HepG2 (cell line): ENCODE results near the gene NKAIN2. TPM values are rescaled to one million over a fixed set of nuclear protein-coding genes. Genes with fewer than 3 reads are reported as not detected.

Experiments
- ATAC-seq: fragments of 200-7000 bp; cut with Tn5 transposase; 3 replicates; pipeline ENCODE4 v1.9.1; 2020; ENCODE audit warnings: mild to moderate bottlenecking, moderate library complexity
- BruUV-seq: library from RNA; stranded (reverse); fragments of 400-500 nt; replicated peaks from 2 replicates; lab custom pipeline; 2021; lab: Mats Ljungman, UMichigan
- CTCF ChIA-PET: fragments of 300-600 bp; formaldehyde crosslinking; extraction: SDS; loops from one replicate; lab custom pipeline; 2021; ENCODE audit warnings: low total read pairs, inconsistent platforms, low intra/inter-chr PET ratio; lab: Yijun Ruan, JAX
- POLR2A ChIA-PET: fragments of 350-600 bp; sonication (Branson Sonifier 250); formaldehyde crosslinking; loops from one replicate; lab custom pipeline; 2020; ENCODE audit warnings: antibody characterized with exemption, inconsistent platforms; lab: Yijun Ruan, JAX
- DNase-seq: peaks from one replicate; pipeline ENCODE4 v3.0.0-alpha.2; 2015; ENCODE audit warnings: low spot score
- FAIRE-seq: peaks from 3 replicates; lab custom pipeline; 2011; peaks lifted over from hg19 to GRCh38; lab: Jason Lieb, UNC
- H2AFZ ChIP-seq: one replicate; pipeline ENCODE4 v1.6.1; 2011; ENCODE audit warnings: low read length, inconsistent platforms
- H3K27ac ChIP-seq: fragments of 300-600 bp; 3 replicates; pipeline ENCODE4 v1.8.0; 2011; ENCODE audit warnings: mixed run types, mild to moderate bottlenecking, mixed read lengths, low read length, inconsistent platforms; ENCODE audit not compliant: insufficient read depth; ENCODE audit errors: extremely low read length
- H3K27me3 ChIP-seq, 2 experiments: fragments of 200-600 bp in 1 of 2; 2 replicates in 1 of 2; 3 replicates in 1 of 2; pipeline versions ENCODE4 v1.6.0 to v1.8.0; 2011; ENCODE audit warnings: low read length in 2 of 2, mild to moderate bottlenecking in 2 of 2, moderate library complexity in 2 of 2, inconsistent platforms in 1 of 2; ENCODE audit not compliant: insufficient read depth in 2 of 2, control insufficient read depth in 1 of 2
- H3K36me3 ChIP-seq, 2 experiments: fragments of 200-600 bp in 1 of 2; replicated peaks in 1 of 2; 2 replicates in 1 of 2; 3 replicates in 1 of 2; pipeline versions ENCODE4 v1.5.1 to v1.8.0; 2011; ENCODE audit warnings: low read length in 2 of 2, inconsistent platforms in 1 of 2; ENCODE audit not compliant: insufficient read depth in 2 of 2, control insufficient read depth in 1 of 2
- H3K4me1 ChIP-seq: 2 replicates; pipeline ENCODE4 v1.5.1; 2012; ENCODE audit warnings: low read length, inconsistent platforms; ENCODE audit not compliant: insufficient read depth
- H3K4me2 ChIP-seq: 2 replicates; pipeline ENCODE4 v1.6.0; 2011; ENCODE audit warnings: low read depth, low read length, inconsistent platforms
- H3K4me3 ChIP-seq, 3 experiments: fragments of 200-600 bp in 1 of 3; sonication (generic), shearing (Covaris generic) in 1 of 3; replicated peaks in 1 of 3; 2 replicates each; pipeline ENCODE4 v1.5.1; 2011 to 2016; ENCODE audit warnings: low read length in 3 of 3, inconsistent platforms in 2 of 3, low read depth in 2 of 3, mild to moderate bottlenecking in 2 of 3, control low read depth in 1 of 3, mixed read lengths in 1 of 3; ENCODE audit not compliant: insufficient read depth in 1 of 3
- H3K79me2 ChIP-seq: one replicate; pipeline ENCODE4 v1.6.1; 2011; ENCODE audit warnings: low read length, inconsistent platforms; ENCODE audit not compliant: insufficient read depth
- H3K9ac ChIP-seq: 2 replicates; pipeline ENCODE4 v1.6.0; 2011; ENCODE audit warnings: mild to moderate bottlenecking, low read depth, low read length, inconsistent platforms; ENCODE audit not compliant: insufficient read depth
- H3K9me3 ChIP-seq: 2 replicates; pipeline ENCODE4 v1.5.1; 2012; ENCODE audit warnings: mild to moderate bottlenecking, low read length
- H4K20me1 ChIP-seq: 2 replicates; pipeline ENCODE4 v1.6.0; 2011; ENCODE audit warnings: inconsistent platforms, mild to moderate bottlenecking, low read length, moderate library complexity; ENCODE audit not compliant: insufficient read depth
- AKNA ChIP-seq: sonication (generic); formaldehyde crosslinking; IDR thresholded peaks from 2 replicates; pipeline ENCODE4 v1.4.0; 2020; ENCODE audit warnings: missing genetic modification reagents, borderline replicate concordance
- E2F2 ChIP-seq: sonication (generic); formaldehyde crosslinking; IDR thresholded peaks from 2 replicates; pipeline ENCODE4 v1.4.0; 2020; ENCODE audit warnings: missing genetic modification reagents, borderline replicate concordance
- KLF12 ChIP-seq: sonication (generic); formaldehyde crosslinking; IDR thresholded peaks from 2 replicates; pipeline ENCODE4 v1.4.0; 2020; ENCODE audit warnings: missing genetic modification reagents, borderline replicate concordance
- SIN3B ChIP-seq: fragments of 150-350 bp; IDR thresholded peaks from 2 replicates; pipeline ENCODE4 v1.6.1; 2014; ENCODE audit warnings: low read length
- STAG1 ChIP-seq: sonication (generic); formaldehyde crosslinking; IDR thresholded peaks from 2 replicates; pipeline ENCODE4 v1.4.0; 2020; ENCODE audit warnings: missing genetic modification reagents
- ZBTB40 ChIP-seq, 2 experiments: fragments of 450-650 bp in 1 of 2; sonication (generic) in 1 of 2; formaldehyde crosslinking in 1 of 2; IDR thresholded peaks; 2 replicates each; pipeline versions ENCODE4 v1.6.1 to v1.8.0; 2016 to 2022; ENCODE audit warnings: antibody characterized with exemption in 1 of 2, mild to moderate bottlenecking in 1 of 2, missing genetic modification reagents in 1 of 2
- ZNF614 ChIP-seq: IDR thresholded peaks from 2 replicates; pipeline ENCODE4 v1.6.1; 2018; ENCODE audit warnings: missing biosample characterization, missing genetic modification reagents, inconsistent platforms, borderline replicate concordance
- WGBS: methylation state at CpG from one replicate; pipeline ENCODE4 v1.1.6; 2017; ENCODE audit warnings: low lambda C conversion rate; 5-methylcytosine and 5-hydroxymethylcytosine counted together
- in situ Hi-C: cut with HindIII; loops from 2 replicates; pipeline ENCODE4 v1.10.0; 2017; ENCODE audit warnings: low pct_unique_long_range_greater_than_20kb; ENCODE audit not compliant: extremely low pct_ligation_motif_present
- intact Hi-C: fragments of 100-400 bp; cut with micrococcal nuclease; formaldehyde crosslinking; loops from one replicate; pipeline ENCODE4 v1.10.0; 2022; ENCODE audit not compliant: unreplicated experiment
- polyA plus RNA-seq, 8 experiments: library from polyadenylated mRNA; depleted of rRNA in 3 of 8; stranded (reverse) in 7 of 8; unstranded in 1 of 8; fragments of >200 nt; fragmentation: Illumina TruSeq in 4 of 8; extraction: Trizol in 4 of 8; gene quantifications; 2 replicates each; pipeline versions ENCODE4 v1.2.1 to v1.2.3, GENCODE V29; 2011 to 2016; ENCODE audit warnings: low read depth in 4 of 8, missing spikeins in 1 of 8, mixed read lengths in 1 of 8; ENCODE audit not compliant: insufficient read depth in 1 of 8
- total RNA-seq, 5 experiments: library from RNA; depleted of rRNA; stranded (reverse); fragments of >200 nt; fragmentation: Illumina TruSeq; extraction: Trizol; gene quantifications; 2 replicates each; pipeline ENCODE4 v1.2.3, GENCODE V29; 2016; ENCODE audit warnings: low read depth in 1 of 5

NKAIN2 gene
- total and polyA plus RNA-seq, 2 of the 13 experiments (the other 11 are each of a cell fraction or from before 2014, with no cell fraction given), result not detected

- TF ChIP-seq KLF12 (CRISPR knock-in tag), result no peak
These were observed 1054.9 kb downstream of the NKAIN2 start (continued) for GRCh38 chr6:124858564-124858963.

GRCh38 chr6:124859366-124859765 is 1055.7 kb downstream of the NKAIN2 start:
- Histone ChIP-seq H3K4me1 (no peaks in the 10 kb centered on the region), H4K20me1 (no peaks in the 10 kb centered on the region), H3K27me3 (no peaks in the 10 kb centered on the region), H3K9ac (no peak overlapping the region), H2AFZ (no peak overlapping the region), H3K27ac (no peak overlapping the region), H3K9me3 (no peaks in the 10 kb centered on the region), H3K79me2 (no peaks in the 10 kb centered on the region), H3K4me2 (no peak overlapping the region), H3K36me3 (no peaks in the 10 kb centered on the region), H3K4me3 (no peak overlapping the region)
- intact Hi-C loops, result no loop called here
- in situ Hi-C loops, result loop anchor here (25.0 kb wide), 1 partner anchor 903 kb away; no protein-coding TSS in a partner anchor
- DNase-seq, result no peak
- no peak for FAIRE-seq
- ChIA-PET CTCF (no interaction called here), POLR2A (no interaction called here)
- 3% methylated on average over 1 of the region's 1 CpG for whole genome bisulfite sequencing
- no peak for ATAC-seq
- BruUV-seq, result no TSS peak
- no peak for TF ChIP-seq SIN3B
- TF ChIP-seq E2F2 (CRISPR knock-in tag), result no peak
- TF ChIP-seq AKNA (CRISPR knock-in tag), result no peak
- TF ChIP-seq ZNF614 (CRISPR knock-in tag), result no peak
- TF ChIP-seq ZBTB40 (IDR thresholded peaks at IDR 0.05), result no peak
- no peak for TF ChIP-seq ZBTB40 (CRISPR knock-in tag; IDR thresholded peaks at IDR 0.05)
- TF ChIP-seq STAG1 (CRISPR knock-in tag), result no peak
